Esophagus muscularis mucosa (tissue), 4 donors: ENCODE results near the gene HNF1B. TPM values are rescaled to one million over a fixed set of nuclear protein-coding genes. Genes with fewer than 3 reads are reported as not detected.

Experiments
- DNase-seq: peaks from one replicate; pipeline ENCODE4 v3.0.0-alpha.2; 2017; ENCODE audit errors: extremely low spot score
- H3K27ac ChIP-seq, 4 donors: fragments of 200-600 bp; sonication (generic); replicated peaks in 1 of 4; 1 replicate in 3 of 4; 2 replicates in 1 of 4; pipeline ENCODE4 v1.5.1; 2016 to 2019; ENCODE audit warnings: mild to moderate bottlenecking in 1 of 4
- H3K27me3 ChIP-seq, 4 donors: fragments of 200-600 bp; sonication (generic); one replicate each; pipeline versions ENCODE4 v1.5.1 to v1.6.0; 2016 to 2019
- H3K36me3 ChIP-seq, 4 donors: fragments of 200-600 bp; sonication (generic); one replicate each; pipeline ENCODE4 v1.5.1; 2016 to 2019
- H3K4me1 ChIP-seq, 4 donors: fragments of 200-600 bp; sonication (generic); one replicate each; pipeline ENCODE4 v1.5.1; 2016 to 2019
- H3K4me3 ChIP-seq, 4 donors: fragments of 200-600 bp; sonication (generic); 1 replicate in 2 of 4; 2 replicates in 2 of 4; pipeline ENCODE4 v1.5.1; 2016 to 2019; ENCODE audit warnings: mild to moderate bottlenecking in 4 of 4, moderate library complexity in 1 of 4
- H3K9me3 ChIP-seq, 4 donors: fragments of 200-600 bp; sonication (generic); 1 replicate in 3 of 4; 2 replicates in 1 of 4; pipeline ENCODE4 v1.5.1; 2016 to 2019
- EP300 ChIP-seq: sonication (generic); formaldehyde crosslinking; IDR thresholded peaks from one replicate; pipeline ENCODE4 v1.6.1; 2017; ENCODE audit warnings: antibody characterized with exemption
- POLR2A ChIP-seq: fragments of 450-650 bp; IDR thresholded peaks from one replicate; pipeline ENCODE4 v1.6.1; 2017; ENCODE audit warnings: antibody characterized with exemption, moderate library complexity, mild to moderate bottlenecking, low read depth
- POLR2AphosphoS5 ChIP-seq, 2 donors: sonication (generic); formaldehyde crosslinking; IDR thresholded peaks; one replicate each; pipeline ENCODE4 v1.6.1; 2017; ENCODE audit warnings: antibody characterized with exemption in 2 of 2
- WGBS: methylation state at CpG from one replicate; pipeline ENCODE4 v1.1.5; 2018; 5-methylcytosine and 5-hydroxymethylcytosine counted together
- intact Hi-C: fragments of 100-400 bp; cut with DNase I; formaldehyde crosslinking; loops from one replicate; pipeline ENCODE4 v1.15.1; 2023
- total RNA-seq, 4 donors: library from RNA; depleted of rRNA; stranded (reverse); fragments of >200 nt; gene quantifications; one replicate each; pipeline versions ENCODE4 v1.1.0 to v1.2.1, GENCODE V29; 2016
- TF ChIP-seq, protein P1 (sequence below), 3 experiments: fragments of 200-600 bp in 2 of 3; fragments of 450-650 bp in 1 of 3; sonication (generic) in 2 of 3; IDR thresholded peaks; one replicate each; pipeline ENCODE4 v1.5.1; 2017 to 2019; ENCODE audit warnings: antibody characterized with exemption in 3 of 3, mild to moderate bottlenecking in 2 of 3, moderate library complexity in 1 of 3

The HNF1B gene
- total RNA-seq, 4 donors from 2014 or later, result not detected

GRCh38 chr17:37761059-37761458 lies 16.2 kb upstream of the HNF1B start:
- H3K9me3 ChIP-seq, result no peaks in the 10 kb centered on the region
- H3K4me3 ChIP-seq, result no peak overlapping the region
- no peaks in the 10 kb centered on the region for H3K4me1 ChIP-seq
- no peak for DNase-seq
- intact Hi-C loops, result no loop called here
- peaks cover 0 to 57% (median 3%) of the 10 kb centered on the region in 4 donors for H3K27me3 ChIP-seq
- 55% methylated on average over 7 of the region's 7 CpGs for WGBS
- H3K27ac ChIP-seq, result no peak overlapping the region
- no peaks in the 10 kb centered on the region for H3K36me3 ChIP-seq
- TF ChIP-seq POLR2AphosphoS5 (IDR thresholded peaks at IDR 0.05) (no peak), EP300 (no peak), POLR2A (no peak)
- TF ChIP-seq, protein P1, sequence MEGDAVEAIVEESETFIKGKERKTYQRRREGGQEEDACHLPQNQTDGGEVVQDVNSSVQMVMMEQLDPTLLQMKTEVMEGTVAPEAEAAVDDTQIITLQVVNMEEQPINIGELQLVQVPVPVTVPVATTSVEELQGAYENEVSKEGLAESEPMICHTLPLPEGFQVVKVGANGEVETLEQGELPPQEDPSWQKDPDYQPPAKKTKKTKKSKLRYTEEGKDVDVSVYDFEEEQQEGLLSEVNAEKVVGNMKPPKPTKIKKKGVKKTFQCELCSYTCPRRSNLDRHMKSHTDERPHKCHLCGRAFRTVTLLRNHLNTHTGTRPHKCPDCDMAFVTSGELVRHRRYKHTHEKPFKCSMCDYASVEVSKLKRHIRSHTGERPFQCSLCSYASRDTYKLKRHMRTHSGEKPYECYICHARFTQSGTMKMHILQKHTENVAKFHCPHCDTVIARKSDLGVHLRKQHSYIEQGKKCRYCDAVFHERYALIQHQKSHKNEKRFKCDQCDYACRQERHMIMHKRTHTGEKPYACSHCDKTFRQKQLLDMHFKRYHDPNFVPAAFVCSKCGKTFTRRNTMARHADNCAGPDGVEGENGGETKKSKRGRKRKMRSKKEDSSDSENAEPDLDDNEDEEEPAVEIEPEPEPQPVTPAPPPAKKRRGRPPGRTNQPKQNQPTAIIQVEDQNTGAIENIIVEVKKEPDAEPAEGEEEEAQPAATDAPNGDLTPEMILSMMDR (IDR thresholded peaks at IDR 0.05), result no peak

GRCh38 chr17:37759014-37759637 lies 14.3 kb upstream of the HNF1B start:
- H3K27ac ChIP-seq, result no peak overlapping the region
- H3K27me3 ChIP-seq, result peaks cover 0 to 76% (median 3%) of the 10 kb centered on the region in 4 donors
- no peaks in the 10 kb centered on the region for H3K9me3 ChIP-seq
- no peaks in the 10 kb centered on the region for H3K36me3 ChIP-seq
- no peak for DNase-seq
- TF ChIP-seq POLR2AphosphoS5 (IDR thresholded peaks at IDR 0.05) (no peak), EP300 (no peak), POLR2A (no peak)
- TF ChIP-seq, protein P1 (IDR thresholded peaks at IDR 0.05), result no peak
- 68% methylated on average over 5 of the region's 5 CpGs for WGBS
- H3K4me3 ChIP-seq, result no peak overlapping the region
- no peaks in the 10 kb centered on the region for H3K4me1 ChIP-seq
- intact Hi-C loops, result no loop called here

- Histone ChIP-seq H3K27me3 (peaks cover 0 to 60% (median 0%) of the 10 kb centered on the region in 4 donors), H3K4me1 (no peaks in the 10 kb centered on the region), H3K27ac (no peak overlapping the region), H3K9me3 (no peaks in the 10 kb centered on the region), H3K36me3 (no peaks in the 10 kb centered on the region), H3K4me3 (no peak overlapping the region)
- intact Hi-C loops, result no loop called here
- TF ChIP-seq EP300 (no peak), POLR2A (no peak), POLR2AphosphoS5 (IDR thresholded peaks at IDR 0.05) (no peak)
- TF ChIP-seq, protein P1 (IDR thresholded peaks at IDR 0.05), result no peak
- WGBS, result 84% methylated on average over 3 of the region's 3 CpGs
- no peak for DNase-seq
Measured at GRCh38 chr17:37756051-37756450, 11.2 kb upstream of the HNF1B start.

- Histone ChIP-seq H3K4me1 (no peaks in the 10 kb centered on the region), H3K27me3 (peaks cover 0 to 58% (median 0%) of the 10 kb centered on the region in 4 donors), H3K36me3 (no peaks in the 10 kb centered on the region), H3K27ac (no peak overlapping the region), H3K4me3 (no peak overlapping the region), H3K9me3 (no peaks in the 10 kb centered on the region)
- DNase-seq, result no peak
- no peak for TF ChIP-seq POLR2A
- no peak for TF ChIP-seq EP300
- TF ChIP-seq POLR2AphosphoS5 (IDR thresholded peaks at IDR 0.05), result no peak
- TF ChIP-seq, protein P1 (IDR thresholded peaks at IDR 0.05), result no peak
- intact Hi-C loops, result no loop called here
- 98% methylated on average over 4 of the region's 4 CpGs for WGBS
Measured at GRCh38 chr17:37755455-37755854, 10.6 kb upstream of the HNF1B start.

- 83% methylated on average over 5 of the region's 5 CpGs for WGBS
- Histone ChIP-seq H3K36me3 (no peaks in the 10 kb centered on the region), H3K27me3 (peaks cover 0 to 59% (median 0%) of the 10 kb centered on the region in 4 donors), H3K9me3 (no peaks in the 10 kb centered on the region), H3K4me3 (no peak overlapping the region), H3K4me1 (no peaks in the 10 kb centered on the region), H3K27ac (no peak overlapping the region)
- DNase-seq, result no peak
- intact Hi-C loops, result no loop called here
- TF ChIP-seq POLR2AphosphoS5 (IDR thresholded peaks at IDR 0.05) (no peak), EP300 (no peak), POLR2A (no peak)
- TF ChIP-seq, protein P1 (IDR thresholded peaks at IDR 0.05), result no peak
Measured at GRCh38 chr17:37754363-37754762, 9.5 kb upstream of the HNF1B start.
